GM10266 (cell line): Measurements from ENCODE around the gene CELSR1.

Experiments
- DNase-seq: peaks from one replicate; pipeline ENCODE4 v3.0.0; 2012; ENCODE audit errors: extremely low spot score
- TF ChIP-seq, protein P1 (sequence below): IDR thresholded peaks from 2 replicates; pipeline ENCODE4 v1.5.1; 2012; ENCODE audit warnings: mild to moderate bottlenecking, low read depth; ENCODE audit not compliant: control insufficient read depth, insufficient read depth; ENCODE audit errors: missing control alignments

The CELSR1 gene

DNA sequence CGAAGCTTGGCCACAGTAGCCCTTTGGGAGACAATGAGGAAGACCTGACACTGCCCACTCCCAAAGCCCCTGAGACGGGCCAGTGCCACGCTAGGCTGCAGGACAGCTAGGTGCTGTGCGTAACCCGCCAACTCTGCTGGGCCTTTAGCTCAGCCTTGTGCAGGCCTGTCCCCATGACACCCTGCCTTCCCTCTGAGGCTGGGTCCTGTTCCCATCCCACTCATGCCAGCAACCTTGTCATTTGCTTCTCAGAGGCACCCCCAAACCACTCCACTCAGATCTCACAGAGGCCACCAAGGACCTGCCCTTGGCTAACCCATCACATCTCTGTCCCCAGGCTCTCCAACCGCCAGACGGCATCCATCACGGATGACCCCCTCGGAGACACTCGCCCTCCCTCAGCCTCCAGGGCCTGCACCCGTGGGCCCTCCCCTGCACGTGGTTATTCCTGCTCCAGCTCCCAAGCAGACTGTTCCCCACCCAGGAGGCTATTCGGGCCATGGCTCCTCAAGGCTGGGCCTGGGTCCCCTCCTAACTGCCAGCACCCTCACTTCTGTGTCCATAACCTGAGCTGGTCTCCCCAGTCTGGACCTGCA is 11.1 kb downstream of the CELSR1 start:
- no peak for DNase-seq
- TF ChIP-seq, protein P1, sequence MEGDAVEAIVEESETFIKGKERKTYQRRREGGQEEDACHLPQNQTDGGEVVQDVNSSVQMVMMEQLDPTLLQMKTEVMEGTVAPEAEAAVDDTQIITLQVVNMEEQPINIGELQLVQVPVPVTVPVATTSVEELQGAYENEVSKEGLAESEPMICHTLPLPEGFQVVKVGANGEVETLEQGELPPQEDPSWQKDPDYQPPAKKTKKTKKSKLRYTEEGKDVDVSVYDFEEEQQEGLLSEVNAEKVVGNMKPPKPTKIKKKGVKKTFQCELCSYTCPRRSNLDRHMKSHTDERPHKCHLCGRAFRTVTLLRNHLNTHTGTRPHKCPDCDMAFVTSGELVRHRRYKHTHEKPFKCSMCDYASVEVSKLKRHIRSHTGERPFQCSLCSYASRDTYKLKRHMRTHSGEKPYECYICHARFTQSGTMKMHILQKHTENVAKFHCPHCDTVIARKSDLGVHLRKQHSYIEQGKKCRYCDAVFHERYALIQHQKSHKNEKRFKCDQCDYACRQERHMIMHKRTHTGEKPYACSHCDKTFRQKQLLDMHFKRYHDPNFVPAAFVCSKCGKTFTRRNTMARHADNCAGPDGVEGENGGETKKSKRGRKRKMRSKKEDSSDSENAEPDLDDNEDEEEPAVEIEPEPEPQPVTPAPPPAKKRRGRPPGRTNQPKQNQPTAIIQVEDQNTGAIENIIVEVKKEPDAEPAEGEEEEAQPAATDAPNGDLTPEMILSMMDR = no peak

DNA sequence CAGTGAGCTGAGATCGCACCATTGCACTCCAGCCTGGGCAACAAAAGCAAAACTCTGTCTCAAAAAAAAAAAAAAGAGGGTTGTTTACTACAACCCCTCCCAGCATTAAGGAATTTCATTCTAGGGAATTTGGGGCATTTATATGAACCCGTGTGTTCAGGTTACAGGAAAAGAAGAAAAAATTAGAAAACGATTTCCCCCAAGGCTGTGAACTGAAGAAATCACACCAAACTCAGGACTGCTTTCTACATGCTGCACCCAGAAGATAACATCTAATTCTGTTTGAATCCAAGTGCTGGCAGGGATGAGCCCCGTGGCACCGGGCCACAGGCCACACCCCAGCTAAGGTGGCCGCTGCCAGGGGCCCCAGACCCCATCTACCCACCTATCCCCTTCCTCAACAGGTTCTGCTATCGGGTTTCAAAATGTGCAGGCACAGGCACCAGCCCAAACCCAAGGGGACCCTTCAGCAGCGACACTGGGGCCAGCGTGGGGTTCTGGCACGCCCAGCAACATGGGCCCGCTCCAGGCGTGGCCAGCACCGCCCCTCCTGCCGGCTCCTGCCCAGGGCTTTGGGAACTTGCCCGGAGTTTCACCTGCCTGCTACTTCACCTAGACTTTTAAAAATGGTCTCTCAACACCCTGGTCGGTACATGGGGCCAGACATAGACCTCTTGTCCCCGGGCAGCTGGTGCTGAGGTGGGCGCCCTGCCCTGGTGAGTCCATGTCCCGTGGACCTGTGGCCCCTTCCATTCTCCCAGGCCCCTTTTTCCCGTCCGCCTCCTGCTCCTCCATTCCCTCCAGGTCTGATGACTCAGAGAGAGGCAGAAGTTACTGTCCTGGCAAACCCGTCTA is 11.8 kb downstream of the CELSR1 start:
- DNase-seq = no peak
- TF ChIP-seq, protein P1 = no peak

DNA sequence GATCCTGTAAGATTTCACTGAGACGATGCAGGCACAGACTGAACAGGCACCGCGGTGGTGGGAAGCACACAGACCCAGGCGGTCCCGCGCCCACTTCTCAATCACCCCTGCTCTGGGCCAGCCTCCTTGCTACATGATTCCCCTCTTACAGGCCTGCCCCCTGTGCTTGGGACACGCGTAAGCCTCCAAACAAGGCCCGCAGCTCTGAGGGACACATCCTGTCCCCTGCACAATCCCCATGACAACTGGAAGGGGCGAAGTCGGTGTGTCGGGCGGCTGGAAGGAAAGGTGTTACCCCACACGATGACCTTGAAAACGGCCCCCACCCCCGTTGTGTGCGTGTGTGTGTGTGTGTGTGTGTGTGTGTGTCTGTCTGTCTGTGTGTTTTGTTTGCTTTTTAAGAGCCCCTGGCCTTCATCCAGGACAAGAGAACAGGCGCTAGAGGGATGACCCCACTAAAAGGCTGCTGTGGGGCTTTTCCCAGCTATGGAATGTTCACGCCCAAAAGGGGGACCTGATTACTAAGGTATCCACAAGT is 13.1 kb downstream of the CELSR1 start:
- TF ChIP-seq, protein P1 = no peak
- DNase-seq = no peak

DNA sequence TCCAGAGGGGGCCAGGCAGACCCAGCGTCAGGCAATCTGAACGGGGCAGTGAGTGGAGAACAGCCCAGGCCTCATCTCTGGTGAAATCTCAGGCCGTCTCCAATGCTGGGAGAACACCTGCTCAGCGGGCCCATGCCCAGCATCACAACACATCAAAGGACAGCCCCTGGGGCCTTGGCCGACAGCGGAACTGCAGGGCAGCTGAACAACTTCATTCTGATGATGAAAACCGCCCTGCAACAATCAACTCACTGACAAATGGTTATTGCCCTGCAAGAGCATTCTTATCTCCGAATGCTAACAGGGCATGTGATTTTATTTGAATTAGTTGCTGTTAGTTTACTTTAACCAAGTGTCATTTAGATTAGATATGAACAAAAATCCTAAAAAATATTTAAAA is 14.6 kb downstream of the CELSR1 start:
- TF ChIP-seq, protein P1 = no peak
- DNase-seq = no peak

DNA sequence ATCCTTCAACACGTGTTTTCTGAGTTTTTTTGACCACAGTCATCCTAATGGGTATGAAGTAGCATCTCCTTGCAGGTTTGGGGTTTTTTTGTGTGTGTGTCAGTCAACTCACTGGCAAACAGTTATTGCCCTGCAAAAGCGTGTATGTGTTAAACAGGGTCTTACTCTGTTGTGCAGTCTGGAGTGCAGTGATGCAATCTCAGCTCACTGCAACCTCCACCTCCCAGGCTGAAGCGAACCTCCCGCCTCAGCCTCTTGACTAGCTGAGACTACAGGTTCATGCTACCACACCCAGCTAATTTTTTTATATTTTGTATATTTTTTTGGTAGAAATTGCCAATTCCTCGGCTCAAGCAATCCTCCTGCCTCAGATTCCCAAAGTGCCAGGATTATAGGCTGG is 15.4 kb downstream of the CELSR1 start:
- TF ChIP-seq, protein P1 = no peak
- DNase-seq = no peak

DNA sequence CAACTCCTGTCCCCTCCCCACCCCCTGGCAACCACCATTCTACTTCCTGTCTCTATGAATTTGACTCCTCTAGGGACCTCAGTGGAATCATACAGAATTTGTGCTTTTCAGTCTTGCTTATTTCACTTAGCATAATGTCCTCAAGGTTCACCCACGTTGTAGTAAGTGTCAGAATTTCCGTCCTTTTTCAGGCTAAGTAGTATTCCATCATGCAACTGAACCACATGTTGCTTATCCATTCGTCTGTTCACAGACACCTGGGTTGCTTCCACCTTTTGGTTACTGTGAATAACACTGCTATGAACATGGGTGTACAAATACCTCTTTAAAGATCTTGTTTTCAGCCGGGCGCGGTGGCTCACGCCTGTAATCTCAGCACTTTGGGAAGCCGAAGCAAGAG is 16.5 kb downstream of the CELSR1 start:
- no peak for DNase-seq
- TF ChIP-seq, protein P1 = no peak

DNA sequence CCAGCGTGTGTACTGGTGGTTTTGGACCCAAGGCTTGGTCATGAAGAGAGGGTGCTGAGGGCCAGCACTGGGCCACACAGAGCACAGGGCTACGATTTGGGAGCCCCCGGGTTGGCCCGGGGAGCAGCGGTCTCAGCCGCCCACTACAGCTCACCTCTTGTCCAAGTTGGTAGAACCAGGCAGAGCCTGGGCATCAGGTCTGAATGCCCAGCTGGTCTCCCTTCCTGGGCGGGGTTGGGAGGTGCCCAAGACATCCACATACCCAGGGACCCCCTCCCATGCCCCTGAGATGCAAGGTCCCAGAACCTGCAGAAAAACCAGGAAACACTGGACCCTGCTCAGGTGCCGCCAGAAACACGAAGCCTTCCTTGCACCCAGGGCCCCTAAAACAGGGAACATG is 18.0 kb downstream of the CELSR1 start:
- no peak for DNase-seq
- TF ChIP-seq, protein P1 = no peak
